HepG2 (cell line): ENCODE results near the gene TMC8. TPM values are rescaled to one million over a fixed set of nuclear protein-coding genes. Genes with fewer than 3 reads are reported as not detected.
A peak's percentile ranks its signal among the peaks of the same experiment; 100 is the strongest.

Experiments used
- CENPX ChIP-seq: sonication (generic); formaldehyde crosslinking; IDR thresholded peaks from 2 replicates; pipeline ENCODE4 v1.9.0; 2021; ENCODE audit warnings: mild to moderate bottlenecking, missing genetic modification reagents, moderate library complexity
- DDIT3 ChIP-seq: sonication (generic); formaldehyde crosslinking; IDR thresholded peaks from 2 replicates; pipeline ENCODE4 v1.4.0; 2020; ENCODE audit warnings: mild to moderate bottlenecking, missing genetic modification reagents
- DMAP1 ChIP-seq: IDR thresholded peaks from 2 replicates; pipeline ENCODE4 v1.6.1; 2016
- DR1 ChIP-seq: sonication (generic); formaldehyde crosslinking; IDR thresholded peaks from 2 replicates; pipeline ENCODE4 v1.8.0; 2021; ENCODE audit warnings: mild to moderate bottlenecking, missing genetic modification reagents, inconsistent platforms
- ELF3 ChIP-seq: IDR thresholded peaks from 2 replicates; pipeline ENCODE4 v1.6.1; 2016; ENCODE audit warnings: missing genetic modification reagents, missing compliant biosample characterization
- KDM5B ChIP-seq: sonication (generic); formaldehyde crosslinking; IDR thresholded peaks from 2 replicates; pipeline ENCODE4 v1.4.0; 2020; ENCODE audit warnings: missing genetic modification reagents, mild to moderate bottlenecking, borderline replicate concordance
- MBNL3 ChIP-seq: fragments of 250-450 bp; sonication (Bioruptor Pico); conservative IDR thresholded peaks from 2 replicates; pipeline ENCODE4 v1.8.0; 2022; ENCODE audit warnings: mild to moderate bottlenecking, inconsistent platforms
- MTA1 ChIP-seq: sonication (generic); formaldehyde crosslinking; IDR thresholded peaks from 2 replicates; pipeline ENCODE4 v1.4.0; 2020; ENCODE audit warnings: missing genetic modification reagents, mild to moderate bottlenecking, borderline replicate concordance
- PLSCR1 ChIP-seq: sonication (generic); formaldehyde crosslinking; IDR thresholded peaks from 2 replicates; pipeline ENCODE4 v1.5.0; 2020; ENCODE audit warnings: missing genetic modification reagents, mild to moderate bottlenecking, borderline replicate concordance
- POGZ ChIP-seq: sonication (generic); formaldehyde crosslinking; IDR thresholded peaks from 2 replicates; pipeline ENCODE4 v1.4.0; 2020; ENCODE audit warnings: mild to moderate bottlenecking, missing genetic modification reagents
- POLR2G ChIP-seq: fragments of 200-400 bp; formaldehyde crosslinking; IDR thresholded peaks from 2 replicates; pipeline ENCODE4 v1.6.1; 2018; ENCODE audit warnings: mild to moderate bottlenecking, low read depth, low read length, moderate library complexity
- PRDM4 ChIP-seq: sonication (generic); formaldehyde crosslinking; IDR thresholded peaks from 2 replicates; pipeline ENCODE4 v1.9.0; 2021; ENCODE audit warnings: missing genetic modification reagents, borderline replicate concordance
- SNAPC2 ChIP-seq: sonication (generic); formaldehyde crosslinking; IDR thresholded peaks from 2 replicates; pipeline ENCODE4 v1.8.1; 2022; ENCODE audit warnings: mild to moderate bottlenecking, missing genetic modification reagents
- SPEN ChIP-seq: sonication (generic); formaldehyde crosslinking; IDR thresholded peaks from 2 replicates; pipeline ENCODE4 v1.5.1; 2020; ENCODE audit warnings: low read depth, mild to moderate bottlenecking, missing genetic modification reagents
- ZFAT ChIP-seq: sonication (generic); formaldehyde crosslinking; conservative IDR thresholded peaks from 2 replicates; pipeline ENCODE4 v1.8.1; 2023; ENCODE audit warnings: missing genetic modification reagents, inconsistent platforms
- ZNF280D ChIP-seq: sonication (generic); formaldehyde crosslinking; IDR thresholded peaks from 2 replicates; pipeline ENCODE4 v1.5.1; 2020; ENCODE audit warnings: mild to moderate bottlenecking, missing genetic modification reagents
- ZNF33A ChIP-seq: sonication (generic); formaldehyde crosslinking; IDR thresholded peaks from 2 replicates; pipeline ENCODE4 v1.5.1; 2020; ENCODE audit warnings: missing genetic modification reagents, mild to moderate bottlenecking, moderate library complexity, borderline replicate concordance
- ZNF513 ChIP-seq: sonication (generic); formaldehyde crosslinking; conservative IDR thresholded peaks from 2 replicates; pipeline ENCODE4 v1.5.0; 2020; ENCODE audit warnings: missing genetic modification reagents
- ZNF75D ChIP-seq: sonication (generic); formaldehyde crosslinking; IDR thresholded peaks from 2 replicates; pipeline ENCODE4 v1.8.1; 2023; ENCODE audit warnings: missing genetic modification reagents, mild to moderate bottlenecking, borderline replicate concordance
- ZSCAN20 ChIP-seq: sonication (generic); formaldehyde crosslinking; IDR thresholded peaks from 2 replicates; pipeline ENCODE4 v1.4.0; 2020; ENCODE audit warnings: missing genetic modification reagents, mild to moderate bottlenecking, borderline replicate concordance
- polyA plus RNA-seq, 8 experiments: library from polyadenylated mRNA; depleted of rRNA in 3 of 8; stranded (reverse) in 7 of 8; unstranded in 1 of 8; fragments of >200 nt; fragmentation: Illumina TruSeq in 4 of 8; extraction: Trizol in 4 of 8; gene quantifications; 2 replicates each; pipeline versions ENCODE4 v1.2.1 to v1.2.3, GENCODE V29; 2011 to 2016; ENCODE audit warnings: low read depth in 4 of 8, missing spikeins in 1 of 8, mixed read lengths in 1 of 8; ENCODE audit not compliant: insufficient read depth in 1 of 8
- total RNA-seq, 5 experiments: library from RNA; depleted of rRNA; stranded (reverse); fragments of >200 nt; fragmentation: Illumina TruSeq; extraction: Trizol; gene quantifications; 2 replicates each; pipeline ENCODE4 v1.2.3, GENCODE V29; 2016; ENCODE audit warnings: low read depth in 1 of 5

TMC8 gene
- total and polyA plus RNA-seq, 2 of the 13 experiments (the other 11 are each of a cell fraction or from before 2014, with no cell fraction given), result 0.53 to 7.8 TPM

GRCh38 chr17:78144736-78145641 lies 14.4 kb downstream of the TMC8 start (continued):
- TF ChIP-seq PRDM4 (CRISPR knock-in tag) (no peak), ZNF280D (CRISPR knock-in tag) (no peak), CENPX (CRISPR knock-in tag) (no peak), POGZ (CRISPR knock-in tag) (peak; percentile 67), PLSCR1 (no peak), MBNL3 (CRISPR knock-in tag) (no peak), DMAP1 (CRISPR knock-in tag) (peak; percentile 17; the same call in 1 of the 2 replicates), DR1 (CRISPR knock-in tag) (no peak), SPEN (CRISPR knock-in tag) (peak; percentile 75), MTA1 (CRISPR knock-in tag) (peak; percentile 74; the same call in 1 of the 2 replicates), ZFAT (CRISPR knock-in tag) (no peak), ZNF33A (CRISPR knock-in tag) (no peak), POLR2G (no peak), ELF3 (CRISPR knock-in tag) (peak; percentile 59), ZNF75D (no peak), SNAPC2 (CRISPR knock-in tag) (peak; percentile 82; the same call in 1 of the 2 replicates), ZNF513 (CRISPR knock-in tag) (no peak), ZSCAN20 (CRISPR knock-in tag) (peak; percentile 82; the same call in 1 of the 2 replicates), DDIT3 (CRISPR knock-in tag) (no peak), KDM5B (CRISPR knock-in tag) (peak; percentile 87)
